PC-9 (cell line): Measurements from ENCODE around the gene LHX6. TPM values are rescaled to one million over a fixed set of nuclear protein-coding genes. Genes with fewer than 3 reads are reported as not detected.

ENCODE experiments used
- BruUV-seq: library from RNA; stranded (reverse); fragments of 400-500 nt; replicated peaks from 2 replicates; lab custom pipeline; 2021; lab: Mats Ljungman, UMichigan
- CTCF ChIA-PET: fragments of 300-600 bp; sonication (Branson Sonifier 250); formaldehyde crosslinking; loops from one replicate; lab custom pipeline; 2022; ENCODE audit warnings: antibody characterized with exemption; lab: Charles Lee
- POLR2A ChIA-PET: fragments of 300-600 bp; sonication (Branson Sonifier 250); formaldehyde crosslinking; loops from one replicate; lab custom pipeline; 2022; ENCODE audit warnings: antibody characterized with exemption; ENCODE audit not compliant: unreplicated experiment; lab: Charles Lee
- DNase-seq, 2 experiments: peaks; one replicate each; pipeline versions ENCODE4 v3.0.0 to v3.0.0-alpha.2; 2015 to 2022; ENCODE audit warnings: mixed read lengths in 1 of 2
- H2AFZ ChIP-seq: fragments of 200-600 bp; sonication (generic); 2 replicates; pipeline ENCODE4 v1.8.1; 2017; ENCODE audit warnings: antibody characterized with exemption
- H3F3A ChIP-seq: fragments of 200-600 bp; sonication (generic); 2 replicates; pipeline ENCODE4 v1.8.1; 2017; ENCODE audit warnings: antibody characterized with exemption, mild to moderate bottlenecking, low read depth; ENCODE audit not compliant: insufficient read depth
- H3K27ac ChIP-seq: fragments of 200-600 bp; sonication (generic); 2 replicates; pipeline ENCODE4 v1.6.1; 2016; ENCODE audit warnings: mixed run types
- H3K27me3 ChIP-seq: fragments of 200-600 bp; sonication (generic); 2 replicates; pipeline ENCODE4 v1.6.1; 2016; ENCODE audit warnings: low read depth, mixed run types; ENCODE audit not compliant: insufficient read depth
- H3K36me3 ChIP-seq: fragments of 200-600 bp; sonication (generic); 2 replicates; pipeline ENCODE4 v1.6.1; 2016; ENCODE audit warnings: low read depth, mixed run types
- H3K4me1 ChIP-seq: fragments of 200-600 bp; sonication (generic); replicated peaks from 2 replicates; pipeline ENCODE4 v1.6.1; 2016; ENCODE audit warnings: mixed run types; ENCODE audit not compliant: insufficient read depth
- H3K4me2 ChIP-seq: fragments of 200-600 bp; sonication (generic); 2 replicates; pipeline ENCODE4 v1.6.1; 2017; ENCODE audit warnings: mixed run types
- H3K4me3 ChIP-seq: fragments of 200-600 bp; sonication (generic); 2 replicates; pipeline ENCODE4 v1.6.1; 2016; ENCODE audit warnings: mixed run types
- H3K79me2 ChIP-seq: fragments of 200-600 bp; sonication (generic); 2 replicates; pipeline ENCODE4 v1.6.1; 2017; ENCODE audit warnings: low read depth, mixed run types
- H3K9me2 ChIP-seq: fragments of 200-600 bp; sonication (generic); 2 replicates; pipeline ENCODE4 v1.8.1; 2017; ENCODE audit warnings: mild to moderate bottlenecking; ENCODE audit not compliant: insufficient read depth
- H3K9me3 ChIP-seq: fragments of 200-600 bp; sonication (generic); 2 replicates; pipeline ENCODE4 v1.8.1; 2016; ENCODE audit warnings: low read depth; ENCODE audit not compliant: insufficient read depth
- H4K20me1 ChIP-seq: fragments of 200-600 bp; sonication (generic); 2 replicates; pipeline ENCODE4 v1.8.1; 2017; ENCODE audit not compliant: insufficient read depth
- CTCF ChIP-seq: fragments of 200-600 bp; sonication (generic); conservative IDR thresholded peaks from 2 replicates; pipeline ENCODE4 v1.6.1; 2017; ENCODE audit warnings: mixed run types, antibody characterized with exemption, mild to moderate bottlenecking, moderate library complexity
- EZH2 ChIP-seq: fragments of 200-600 bp; sonication (generic); IDR thresholded peaks from 2 replicates; pipeline ENCODE4 v1.8.0; 2017; ENCODE audit warnings: antibody characterized with exemption, low read depth
- intact Hi-C: fragments of 100-400 bp; cut with micrococcal nuclease; formaldehyde crosslinking; loops from one replicate; pipeline ENCODE4 v1.10.0; 2022; ENCODE audit not compliant: unreplicated experiment
- total RNA-seq: library from RNA; stranded (reverse); gene quantifications from 2 replicates; pipeline ENCODE4 v1.2.3, GENCODE V29; 2021

LHX6 gene
- total RNA-seq, 1 experiment from 2014 or later: not detected

GRCh38 chr9:122179054-122179689, 49.6 kb downstream of the LHX6 start:
- no peak overlapping the region for H3K4me2 ChIP-seq
- intact Hi-C loops: no loop called here
- POLR2A ChIA-PET: no interaction called here

GRCh38 chr9:122176916-122177315, 51.8 kb downstream of the LHX6 start:
- intact Hi-C loops: no loop called here
- no peak for TF ChIP-seq EZH2
- no peak for TF ChIP-seq CTCF
- Histone ChIP-seq H3K9me2 (no peaks in the 10 kb centered on the region), H3K27me3 (peaks cover 41% of the 10 kb centered on the region), H2AFZ (no peak overlapping the region), H3K27ac (no peak overlapping the region), H4K20me1 (no peaks in the 10 kb centered on the region), H3K36me3 (no peaks in the 10 kb centered on the region), H3K4me1 (no peaks in the 10 kb centered on the region), H3K4me2 (no peak overlapping the region), H3F3A (no peaks in the 10 kb centered on the region), H3K79me2 (no peaks in the 10 kb centered on the region), H3K9me3 (no peaks in the 10 kb centered on the region), H3K4me3 (no peak overlapping the region)
- BruUV-seq: no TSS peak
- no peak for DNase-seq
- CTCF ChIA-PET: no interaction called here
- POLR2A ChIA-PET: no interaction called here

More at GRCh38 chr9:122179054-122179689, 49.6 kb downstream of the LHX6 start:
- Histone ChIP-seq H3K79me2 (no peaks in the 10 kb centered on the region), H3K9me3 (no peaks in the 10 kb centered on the region), H3K36me3 (no peaks in the 10 kb centered on the region), H3K4me1 (no peaks in the 10 kb centered on the region), H3K4me3 (no peak overlapping the region), H3F3A (no peaks in the 10 kb centered on the region), H2AFZ (no peak overlapping the region), H3K27me3 (peaks cover 40% of the 10 kb centered on the region), H3K9me2 (no peaks in the 10 kb centered on the region), H3K27ac (no peak overlapping the region), H4K20me1 (no peaks in the 10 kb centered on the region)
- no peak for DNase-seq
- BruUV-seq: no TSS peak
- TF ChIP-seq EZH2 (no peak), CTCF (no peak)
- CTCF ChIA-PET: no interaction called here

GRCh38 chr9:122173670-122174069, 55.1 kb downstream of the LHX6 start:
- peaks cover 71% of the 10 kb centered on the region for H3K27me3 ChIP-seq
- no peaks in the 10 kb centered on the region for H3F3A ChIP-seq
- H3K4me3 ChIP-seq: no peak overlapping the region
- no peak overlapping the region for H3K27ac ChIP-seq
- H3K9me3 ChIP-seq: no peaks in the 10 kb centered on the region
- no peaks in the 10 kb centered on the region for H3K79me2 ChIP-seq
- POLR2A ChIA-PET: no interaction called here
- no peaks in the 10 kb centered on the region for H3K36me3 ChIP-seq
- CTCF ChIA-PET: no interaction called here
- H3K4me2 ChIP-seq: no peak overlapping the region
- intact Hi-C loops: no loop called here
- no TSS peak for BruUV-seq
- H4K20me1 ChIP-seq: no peaks in the 10 kb centered on the region
- no peak for TF ChIP-seq EZH2
- H2AFZ ChIP-seq: no peak overlapping the region
- DNase-seq: no peak
- H3K4me1 ChIP-seq: no peaks in the 10 kb centered on the region
- H3K9me2 ChIP-seq: no peaks in the 10 kb centered on the region
